GM21723 (cell line): Measurements from ENCODE around the gene MFGE8.

Experiments used
- ATAC-seq: cut with Tn5 transposase; IDR thresholded peaks from one replicate; pipeline ENCODE4 v1.9.1; 2021; ENCODE audit warnings: mild to moderate bottlenecking, moderate library complexity; ENCODE audit not compliant: unreplicated experiment

The MFGE8 gene

GRCh38 chr15:88874684-88875083 is 38.5 kb downstream of the MFGE8 start:
- no peak for ATAC-seq

DNA sequence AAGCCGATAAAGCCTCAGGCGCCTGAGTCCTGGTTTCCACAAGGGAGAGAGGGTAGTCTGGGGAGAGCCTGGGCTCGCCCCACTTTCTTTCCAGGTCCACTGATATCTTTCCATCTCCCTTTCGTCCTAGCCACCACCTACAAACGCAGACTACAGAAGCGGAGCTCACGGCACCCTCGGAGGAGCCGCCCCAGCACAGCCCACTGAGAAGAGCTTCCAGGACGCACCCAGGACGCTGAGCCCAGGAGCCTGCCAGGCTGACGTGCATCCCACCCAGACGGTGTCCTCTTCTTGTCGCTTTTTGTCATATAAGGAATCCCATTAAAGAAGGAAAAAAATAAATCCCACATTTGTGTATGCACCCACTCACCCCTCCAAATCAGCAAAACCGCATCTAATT is 38.9 kb downstream of the MFGE8 start:
- ATAC-seq, result no peak

DNA sequence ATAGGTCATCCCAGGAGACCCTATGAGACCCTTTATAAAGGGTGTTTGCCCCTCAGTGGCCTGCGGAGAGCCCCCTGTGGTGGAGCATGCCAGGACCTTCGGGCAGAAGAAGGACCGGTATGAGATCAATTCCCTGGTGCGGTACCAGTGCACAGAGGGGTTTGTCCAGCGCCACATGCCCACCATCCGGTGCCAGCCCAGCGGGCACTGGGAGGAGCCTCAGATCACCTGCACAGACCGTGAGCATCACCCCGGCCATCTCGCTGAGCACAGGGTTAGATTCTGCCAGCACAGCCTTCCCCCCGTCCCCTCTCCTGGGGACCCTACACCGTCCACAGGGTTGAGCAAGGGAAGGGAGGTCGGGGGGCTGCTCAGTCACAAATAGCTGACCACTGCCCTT is 39.4 kb downstream of the MFGE8 start:
- no peak for ATAC-seq

DNA sequence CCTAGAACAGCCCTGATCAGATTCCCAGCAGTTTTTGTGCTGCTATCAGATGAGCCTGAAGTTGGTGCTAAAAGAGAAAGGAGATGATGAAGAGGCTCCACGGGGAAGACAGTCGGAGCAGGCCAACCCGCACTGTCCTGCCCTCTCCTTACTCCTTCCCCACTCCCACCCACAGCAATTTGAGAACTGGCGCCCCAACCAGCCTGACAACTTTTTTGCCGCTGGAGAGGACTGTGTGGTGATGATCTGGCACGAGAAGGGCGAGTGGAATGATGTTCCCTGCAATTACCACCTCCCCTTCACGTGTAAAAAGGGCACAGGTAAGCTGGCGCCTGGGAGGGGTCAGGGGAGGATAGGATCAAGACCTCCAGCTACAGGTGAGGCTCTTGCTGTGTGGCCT is 40.5 kb downstream of the MFGE8 start:
- ATAC-seq, result no peak

GRCh38 chr15:88872106-88872505 is 41.1 kb downstream of the MFGE8 start:
- no peak for ATAC-seq

DNA sequence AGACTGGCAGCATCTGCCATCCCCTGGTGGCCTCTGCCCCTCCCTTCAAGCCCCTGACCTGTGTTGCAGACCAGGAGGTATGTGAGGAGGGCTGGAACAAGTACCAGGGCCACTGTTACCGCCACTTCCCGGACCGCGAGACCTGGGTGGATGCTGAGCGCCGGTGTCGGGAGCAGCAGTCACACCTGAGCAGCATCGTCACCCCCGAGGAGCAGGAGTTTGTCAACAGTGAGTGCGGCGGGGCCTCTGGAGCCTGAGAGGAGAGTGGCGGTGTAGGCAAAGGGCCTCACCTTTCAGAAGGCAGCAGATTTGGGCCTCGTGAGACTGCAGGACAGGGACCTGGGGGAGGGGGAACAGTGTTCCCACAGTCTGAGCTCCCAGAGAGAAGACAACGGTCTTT is 41.9 kb downstream of the MFGE8 start:
- no peak for ATAC-seq

- ATAC-seq, result no peak
Observed at GRCh38 chr15:88866295-88866881, 46.8 kb downstream of the MFGE8 start.

DNA sequence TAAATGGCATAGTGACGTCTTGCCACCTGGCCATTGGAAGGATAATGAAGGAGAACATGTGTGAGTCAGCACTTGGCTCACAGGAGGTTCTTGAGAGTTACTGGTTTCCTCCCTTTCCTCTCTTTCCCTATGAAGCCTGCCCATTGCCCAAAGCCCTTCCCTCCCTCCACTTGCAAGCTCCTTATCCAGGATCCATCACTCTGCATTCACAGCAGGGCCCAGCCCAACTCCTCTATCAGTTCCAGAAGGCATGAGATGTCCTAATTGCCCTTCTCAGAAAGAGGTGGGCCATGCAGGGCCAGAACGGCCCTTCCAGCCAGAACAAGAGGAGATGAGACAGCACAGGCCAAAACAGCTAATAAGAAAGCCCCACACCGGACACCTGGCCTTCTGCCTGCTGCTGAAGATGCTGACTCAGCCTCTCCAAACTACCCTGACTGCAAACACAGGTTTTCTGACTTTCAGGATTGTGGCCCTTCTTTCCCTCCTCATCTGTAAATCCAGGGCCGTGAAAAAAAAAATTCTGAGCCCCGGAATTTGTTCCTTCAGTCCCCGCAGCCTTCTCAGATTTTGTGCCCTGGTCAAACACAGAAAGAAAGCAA is 47.6 kb downstream of the MFGE8 start:
- no peak for ATAC-seq

GRCh38 chr15:88864861-88865497 is 48.2 kb downstream of the MFGE8 start:
- ATAC-seq, result no peak

DNA sequence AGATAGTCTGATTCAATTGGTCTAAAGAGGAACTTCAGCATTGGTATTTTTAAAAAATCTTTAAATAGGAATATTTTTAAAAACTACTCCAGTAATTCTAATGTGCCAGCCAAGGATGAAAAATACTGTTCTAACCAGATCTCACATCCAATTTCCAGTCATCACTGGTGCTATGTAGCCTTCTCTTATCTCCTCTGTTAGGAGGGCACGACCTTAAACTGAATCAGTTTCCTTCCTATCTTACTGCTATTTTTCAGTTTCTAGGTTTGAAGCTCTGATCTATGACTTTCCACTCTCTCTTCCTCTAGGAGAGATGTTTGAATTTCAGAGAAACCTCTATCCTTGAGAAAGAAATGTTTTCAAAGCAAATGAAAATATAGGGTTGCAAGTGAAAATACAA is 49.8 kb downstream of the MFGE8 start:
- no peak for ATAC-seq

- no peak for ATAC-seq
Observed at GRCh38 chr15:88860212-88860611, 53.0 kb downstream of the MFGE8 start.

DNA sequence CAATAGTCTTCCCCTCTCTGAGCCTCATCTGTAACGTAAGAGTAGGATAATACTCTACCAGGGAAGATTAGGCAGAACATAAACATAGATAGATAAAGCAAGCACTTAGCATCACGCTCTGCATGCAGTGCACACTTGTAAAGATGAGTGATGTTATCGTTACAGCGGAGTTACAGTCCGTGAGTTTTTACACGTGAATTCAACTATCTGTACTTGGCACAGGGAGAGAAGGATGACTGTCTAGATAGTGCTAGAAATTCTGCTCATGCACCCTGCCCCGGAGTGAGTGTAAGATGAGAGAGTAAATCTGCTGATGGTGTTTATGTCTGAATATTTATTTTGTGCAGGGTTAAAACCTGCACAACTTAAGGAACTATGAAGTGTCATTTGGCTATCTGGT is 53.6 kb downstream of the MFGE8 start:
- ATAC-seq, result no peak

DNA sequence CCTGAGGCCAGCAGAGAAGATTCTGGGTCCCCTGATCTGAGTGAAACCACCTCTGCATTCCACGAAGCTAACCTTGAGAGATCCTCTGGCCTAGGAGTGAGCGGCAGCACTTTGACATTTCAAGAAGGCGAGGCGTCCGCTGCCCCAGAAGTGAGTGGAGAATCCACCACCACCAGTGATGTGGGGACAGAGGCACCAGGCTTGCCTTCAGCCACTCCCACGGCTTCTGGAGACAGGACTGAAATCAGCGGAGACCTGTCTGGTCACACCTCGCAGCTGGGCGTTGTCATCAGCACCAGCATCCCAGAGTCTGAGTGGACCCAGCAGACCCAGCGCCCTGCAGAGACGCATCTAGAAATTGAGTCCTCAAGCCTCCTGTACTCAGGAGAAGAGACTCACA is 54.2 kb downstream of the MFGE8 start:
- ATAC-seq, result no peak

DNA sequence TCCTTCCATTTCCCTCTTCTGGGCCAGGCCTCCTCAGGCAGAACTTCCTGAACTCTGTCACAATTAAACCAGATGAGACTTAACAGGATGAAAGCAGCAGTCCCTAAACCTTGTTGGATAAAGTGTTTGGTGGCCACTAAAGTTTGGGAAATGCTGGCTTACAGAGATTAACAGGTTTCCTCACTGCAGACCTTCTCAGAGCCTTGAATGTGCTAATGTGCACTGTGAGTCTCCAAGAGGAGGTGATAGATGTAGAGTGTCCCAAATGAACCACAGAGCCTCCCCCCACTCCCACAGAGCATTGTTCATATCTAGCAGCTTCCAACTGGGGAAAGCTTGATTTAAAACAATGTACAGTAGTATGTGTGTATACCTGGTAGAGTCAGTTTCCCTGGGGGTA is 60.7 kb downstream of the MFGE8 start:
- ATAC-seq, result no peak

DNA sequence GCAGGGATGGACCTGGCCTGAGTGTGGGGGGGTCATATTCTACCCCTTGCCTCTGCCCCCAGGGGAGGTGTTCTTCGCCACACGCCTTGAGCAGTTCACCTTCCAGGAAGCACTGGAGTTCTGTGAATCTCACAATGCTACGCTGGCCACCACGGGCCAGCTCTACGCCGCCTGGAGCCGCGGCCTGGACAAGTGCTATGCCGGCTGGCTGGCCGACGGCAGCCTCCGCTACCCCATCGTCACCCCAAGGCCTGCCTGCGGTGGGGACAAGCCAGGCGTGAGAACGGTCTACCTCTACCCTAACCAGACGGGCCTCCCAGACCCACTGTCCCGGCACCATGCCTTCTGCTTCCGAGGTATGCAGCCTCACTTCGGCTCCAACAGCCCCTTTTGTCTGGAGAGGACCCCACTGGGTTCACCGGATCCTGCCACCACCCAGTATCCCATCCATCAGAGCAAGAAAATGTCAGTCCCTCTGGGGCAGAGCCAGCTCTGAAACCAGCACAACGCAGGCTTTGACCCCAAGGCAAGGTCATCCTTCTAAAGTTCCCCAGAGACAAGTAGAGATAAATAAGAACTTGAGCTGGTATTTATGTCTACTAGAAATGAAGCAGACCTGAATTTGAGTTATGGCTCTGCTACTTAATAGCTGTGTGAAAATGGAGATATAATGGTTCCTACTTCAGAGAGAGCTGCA is 63.7 kb downstream of the MFGE8 start:
- no peak for ATAC-seq
